ENCODE results near the gene PSMD1.

PSMD1 gene

DNA sequence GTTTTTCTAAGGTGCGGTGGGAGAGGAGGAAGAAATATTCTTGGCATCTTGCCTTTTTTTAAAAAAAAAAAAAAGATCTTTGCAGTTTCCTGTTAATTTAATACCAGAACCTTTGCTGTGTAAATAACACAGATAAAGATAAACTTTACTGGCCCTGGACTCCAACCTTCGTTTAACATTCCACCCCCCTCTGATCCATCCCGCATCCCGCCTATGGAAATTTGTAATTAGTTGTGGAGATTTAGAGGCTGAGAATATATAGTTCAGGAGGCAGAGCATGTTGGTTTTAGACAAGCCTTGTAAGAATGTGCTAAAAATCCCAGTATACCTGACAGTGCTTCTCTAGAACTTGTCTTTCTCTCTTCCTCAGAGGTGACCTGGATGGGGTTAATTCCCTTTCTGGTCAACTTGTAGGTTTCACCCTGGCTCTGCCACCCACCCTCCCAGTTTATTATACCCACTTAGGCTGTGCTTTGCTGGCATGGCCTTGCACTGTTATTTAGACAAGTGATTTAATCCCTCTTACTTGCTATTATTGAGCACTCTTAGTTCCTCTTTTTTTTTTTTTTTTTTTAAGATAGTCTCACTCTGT lies 22.3 kb upstream of the PSMD1 start:
- DNase-seq (ENCODE audit: extremely low read depth in 1 of 2, low read depth in 1 of 2) = no peak

GRCh38 chr2:231036131-231036530 lies 20.5 kb upstream of the PSMD1 start:
- DNase-seq (ENCODE audit: extremely low read depth in 1 of 2, low read depth in 1 of 2) = no peak

- no peak for DNase-seq (ENCODE audit: extremely low read depth in 1 of 2, low read depth in 1 of 2)
Measured at GRCh38 chr2:231036578-231037106, 20.0 kb upstream of the PSMD1 start.

- DNase-seq (ENCODE audit: extremely low read depth in 1 of 2, low read depth in 1 of 2) = no peak
Measured at GRCh38 chr2:231037202-231037730, 19.4 kb upstream of the PSMD1 start, which contains the start of gene C2orf72. Gene C2orf72, plus strand, starts transcription at chr2:231037523. Its CDS starts 43 bp downstream, at chr2:231037566.

DNA sequence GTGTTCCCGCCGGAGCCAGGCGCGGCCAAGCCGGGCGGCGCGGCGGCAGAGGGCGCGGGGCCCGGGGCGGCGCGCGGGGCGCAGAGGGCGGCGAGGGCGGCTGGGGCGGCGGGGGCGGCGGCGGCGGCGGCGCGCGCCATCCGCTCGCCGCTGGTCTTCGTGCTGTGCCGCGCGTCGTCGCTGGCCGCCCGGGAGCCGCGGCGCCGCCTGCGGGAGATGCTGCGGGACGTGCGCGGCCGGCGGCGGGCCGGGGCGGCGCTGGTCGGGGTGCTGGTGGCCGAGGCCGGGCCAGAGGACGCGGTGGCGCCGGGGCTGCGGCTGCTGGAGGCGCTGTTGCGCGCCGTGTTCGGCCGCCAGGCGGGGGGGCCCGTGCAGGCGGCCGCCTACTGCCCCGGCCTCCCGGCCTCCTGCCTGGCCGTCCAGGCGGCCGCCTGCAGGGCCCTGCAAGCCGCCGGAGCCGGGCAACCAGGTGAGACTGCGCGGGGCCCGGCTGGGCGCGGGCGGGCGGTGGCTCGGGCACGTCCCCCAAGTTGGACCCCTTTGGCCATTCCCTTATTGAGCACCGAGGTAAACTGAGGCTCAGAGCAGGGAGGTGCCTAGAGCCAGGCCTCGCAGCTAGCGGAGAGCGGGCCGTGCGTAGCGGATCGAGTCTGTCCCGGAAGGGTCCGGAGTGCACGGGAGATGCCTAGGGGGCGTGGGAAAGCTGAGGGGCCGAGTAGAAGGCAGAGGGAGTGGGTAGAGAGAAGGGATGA lies 18.8 kb upstream of the PSMD1 start:
- no peak for DNase-seq (ENCODE audit: extremely low read depth in 1 of 2, low read depth in 1 of 2)

DNA sequence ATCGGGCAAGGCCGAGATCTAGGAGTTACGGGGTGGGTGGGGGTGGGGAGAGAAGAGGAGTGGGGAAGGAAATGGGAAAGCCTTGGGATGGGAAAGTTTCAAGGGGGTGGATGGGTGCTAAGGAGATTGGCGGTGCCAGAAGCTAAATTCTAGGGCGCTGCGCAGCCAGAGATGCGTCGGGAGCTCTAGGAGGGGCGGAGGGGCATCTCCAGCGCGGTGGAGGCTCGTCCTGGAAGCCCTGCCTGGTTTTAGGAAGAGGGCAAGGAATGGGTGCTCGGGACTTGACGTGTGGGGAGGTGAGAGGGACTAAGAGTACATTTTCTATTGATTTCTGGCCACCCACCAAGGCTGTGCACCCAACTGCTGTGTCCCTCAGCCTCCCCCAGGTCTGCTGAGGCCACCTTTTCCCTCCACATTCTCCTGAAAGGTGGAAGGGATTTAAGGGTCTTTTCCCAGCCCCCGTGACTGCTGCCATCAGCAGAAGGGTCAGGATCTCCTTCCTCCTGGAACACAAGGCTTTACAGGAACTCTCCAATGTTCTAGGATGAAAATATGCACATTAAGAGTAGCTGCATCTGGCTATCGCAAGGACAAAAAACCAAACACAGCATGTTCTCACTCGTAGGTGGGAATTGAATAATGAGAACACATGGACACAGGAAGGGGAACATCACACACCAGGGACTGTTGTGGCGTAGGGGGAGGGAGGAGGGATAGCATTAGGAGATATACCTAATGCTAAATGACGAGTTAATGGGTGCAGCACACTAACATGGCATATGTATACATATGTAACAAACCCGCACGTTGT lies 18.0 kb upstream of the PSMD1 start:
- no peak for DNase-seq (ENCODE audit: extremely low read depth in 1 of 2, low read depth in 1 of 2)

- DNase-seq (ENCODE audit: extremely low read depth in 1 of 2, low read depth in 1 of 2) = no peak
Measured at GRCh38 chr2:231039294-231039664, 17.4 kb upstream of the PSMD1 start.

- no peak for DNase-seq (ENCODE audit: extremely low read depth in 1 of 2, low read depth in 1 of 2)
Measured at GRCh38 chr2:231039821-231040364, 16.8 kb upstream of the PSMD1 start.

DNA sequence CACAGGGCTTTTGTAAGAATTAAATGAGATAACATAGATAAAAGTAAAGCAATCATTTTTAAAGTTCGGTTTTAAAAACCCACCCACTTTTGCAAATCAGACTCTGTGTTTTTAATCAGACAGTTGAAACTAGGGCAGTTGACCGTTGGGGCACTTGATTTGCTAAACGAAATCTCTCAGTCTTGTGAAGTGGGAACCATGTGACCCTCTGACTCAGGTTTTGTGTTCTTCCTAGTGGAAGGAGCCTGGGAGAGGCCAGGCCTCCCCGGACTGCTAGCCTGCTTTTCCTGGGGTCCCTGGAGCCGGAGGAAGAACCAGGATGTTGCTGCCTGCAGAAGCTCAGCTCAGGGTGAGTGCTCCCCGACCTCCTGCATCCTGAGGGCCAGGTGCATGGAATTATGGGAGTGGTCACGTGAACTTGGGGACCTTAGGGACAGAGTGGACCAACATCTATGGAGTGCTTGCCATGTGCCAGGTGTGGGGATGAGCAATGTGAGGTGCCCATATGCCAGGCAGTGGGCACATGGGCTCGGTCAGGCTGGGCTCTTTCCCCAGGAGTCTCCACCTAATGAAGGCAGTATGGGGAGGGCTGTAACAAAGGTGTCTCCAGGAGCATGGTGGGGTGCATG lies 15.5 kb upstream of the PSMD1 start:
- no peak for DNase-seq (ENCODE audit: extremely low read depth in 1 of 2, low read depth in 1 of 2)

DNA sequence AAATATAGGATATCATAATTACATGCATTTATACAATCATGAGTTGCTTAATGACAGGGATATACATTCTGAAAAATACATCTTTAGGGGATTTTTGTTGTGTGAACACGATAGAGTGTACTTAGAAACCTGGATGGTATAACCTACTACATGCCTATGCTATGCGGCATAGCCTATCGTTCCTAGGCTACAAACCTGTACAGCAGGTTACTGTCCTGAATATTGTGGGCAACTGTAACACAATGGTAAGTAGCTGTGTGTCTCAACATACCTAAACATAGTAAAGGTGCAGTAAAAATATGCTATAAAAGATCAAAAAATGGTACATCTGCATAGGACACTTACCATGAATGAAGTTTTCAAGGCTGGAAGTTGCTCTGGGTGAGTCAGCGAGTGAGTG lies 12.9 kb upstream of the PSMD1 start:
- DNase-seq (ENCODE audit: extremely low read depth in 1 of 2, low read depth in 1 of 2) = no peak

- no peak for DNase-seq (ENCODE audit: extremely low read depth in 1 of 2, low read depth in 1 of 2)
Measured at GRCh38 chr2:231046916-231047273, 9.8 kb upstream of the PSMD1 start.

DNA sequence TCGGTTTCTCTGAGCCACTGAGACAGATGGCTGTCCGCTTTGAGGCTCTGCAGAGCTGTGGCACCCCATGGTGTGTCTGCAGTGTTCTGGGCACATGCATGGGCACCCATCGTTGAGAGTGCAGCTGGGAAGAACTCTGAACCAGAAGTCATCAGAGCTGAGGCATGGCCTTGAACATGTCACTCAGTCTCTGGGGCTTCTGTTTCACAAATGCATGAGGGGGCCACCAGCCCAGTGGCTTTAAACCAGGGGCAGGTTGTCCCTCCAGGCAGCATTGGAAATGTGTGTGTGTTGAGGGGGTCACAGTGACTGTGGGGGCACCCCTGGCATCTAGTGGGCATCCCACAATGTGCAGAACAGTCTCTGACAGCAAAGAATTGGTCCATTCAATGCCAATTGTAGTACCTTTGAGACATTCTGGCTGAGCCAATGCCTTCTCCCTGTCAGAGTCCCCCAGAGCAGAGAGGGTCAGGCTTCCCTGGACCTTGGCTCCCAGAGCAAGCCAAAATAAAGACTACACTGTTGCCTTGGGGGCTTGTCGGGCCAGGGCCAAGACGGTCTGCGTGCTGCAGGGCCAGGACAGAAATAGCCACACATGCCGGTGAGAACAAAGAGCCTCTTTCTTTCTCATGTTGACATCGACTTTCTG lies 9.3 kb upstream of the PSMD1 start:
- no peak for DNase-seq (ENCODE audit: extremely low read depth in 1 of 2, low read depth in 1 of 2)

DNA sequence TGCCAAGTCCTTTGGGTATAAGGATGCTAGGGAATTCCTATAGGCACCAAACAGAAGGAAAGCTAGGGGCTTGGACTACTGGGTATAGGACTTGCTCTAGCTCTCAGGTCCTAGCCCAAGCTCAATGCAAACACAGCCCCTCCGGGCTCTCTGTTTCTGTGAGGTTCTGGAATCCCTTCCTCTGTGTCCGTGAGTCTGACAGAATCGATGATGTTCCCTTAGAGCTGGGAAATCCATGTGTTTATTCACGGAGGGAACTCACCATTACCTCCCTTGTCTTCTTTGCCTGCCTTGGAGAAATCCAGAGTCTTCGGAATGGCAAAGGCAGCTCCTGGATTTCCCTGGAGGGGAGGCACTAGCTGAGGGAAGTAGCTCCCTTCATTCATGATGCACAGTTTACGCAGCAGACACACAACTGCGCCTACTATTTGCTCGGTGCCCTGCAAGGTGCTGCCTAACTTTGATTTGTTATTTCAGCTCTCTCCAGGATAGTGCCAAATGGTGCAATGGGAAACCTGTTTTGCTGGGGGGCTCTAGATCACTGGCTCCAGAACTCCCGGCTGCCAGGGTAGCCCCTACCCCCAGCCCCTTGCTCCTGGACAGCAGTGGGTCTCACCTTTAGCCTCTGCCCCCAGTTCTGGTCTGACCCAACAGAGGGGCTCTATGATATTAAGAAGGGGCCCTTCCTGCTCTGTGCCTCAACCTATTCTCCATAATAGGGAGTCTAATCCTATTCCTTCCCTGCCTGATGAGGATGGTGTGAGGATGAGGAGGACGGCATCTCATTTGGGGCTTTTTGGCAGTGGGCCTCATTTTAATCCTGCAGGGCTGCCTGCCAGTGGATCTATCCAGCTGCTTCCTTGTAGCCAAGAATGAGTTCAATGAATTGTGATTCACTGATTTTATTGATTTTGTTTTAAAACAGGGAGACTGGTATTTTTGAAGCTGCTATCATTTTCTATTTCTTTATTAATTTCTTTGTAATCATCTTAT lies 8.4 kb upstream of the PSMD1 start:
- DNase-seq (ENCODE audit: extremely low read depth in 1 of 2, low read depth in 1 of 2) = no peak

DNA sequence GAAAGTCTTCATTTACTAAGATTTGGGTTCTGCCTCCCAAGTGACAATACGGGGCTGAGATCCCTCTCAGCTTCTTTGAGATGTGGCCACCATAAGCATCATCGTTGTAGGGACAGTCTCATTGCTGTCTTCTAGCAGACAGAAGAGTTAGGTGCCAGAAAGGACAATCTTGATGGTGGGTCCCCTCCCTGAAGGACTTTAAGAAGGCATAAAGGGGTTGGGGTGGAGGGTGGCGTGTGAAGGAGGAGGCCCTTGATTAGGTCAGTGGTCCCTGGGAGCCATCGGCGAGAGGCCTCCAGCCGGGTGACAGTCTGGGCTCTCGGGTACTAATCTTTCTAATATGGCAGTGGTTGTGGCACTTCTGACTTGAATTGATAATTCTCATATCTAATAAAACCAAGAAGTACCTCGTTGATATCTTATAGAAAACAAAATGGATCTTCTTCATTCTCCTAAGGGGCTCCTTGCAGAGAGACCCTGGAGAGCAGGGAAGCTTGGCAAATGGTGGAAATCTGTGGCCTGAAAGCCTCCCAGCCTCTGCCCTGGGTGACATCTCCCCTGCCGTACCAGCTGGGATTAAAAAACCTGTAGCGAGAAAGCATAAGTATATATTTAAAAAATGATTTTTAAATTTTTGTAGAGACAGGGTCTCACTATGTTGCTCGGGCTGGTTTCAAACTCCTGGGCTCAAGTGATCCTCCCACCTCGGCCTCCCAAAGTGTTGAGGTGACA lies 7.2 kb upstream of the PSMD1 start:
- no peak for DNase-seq (ENCODE audit: extremely low read depth in 1 of 2, low read depth in 1 of 2)

DNA sequence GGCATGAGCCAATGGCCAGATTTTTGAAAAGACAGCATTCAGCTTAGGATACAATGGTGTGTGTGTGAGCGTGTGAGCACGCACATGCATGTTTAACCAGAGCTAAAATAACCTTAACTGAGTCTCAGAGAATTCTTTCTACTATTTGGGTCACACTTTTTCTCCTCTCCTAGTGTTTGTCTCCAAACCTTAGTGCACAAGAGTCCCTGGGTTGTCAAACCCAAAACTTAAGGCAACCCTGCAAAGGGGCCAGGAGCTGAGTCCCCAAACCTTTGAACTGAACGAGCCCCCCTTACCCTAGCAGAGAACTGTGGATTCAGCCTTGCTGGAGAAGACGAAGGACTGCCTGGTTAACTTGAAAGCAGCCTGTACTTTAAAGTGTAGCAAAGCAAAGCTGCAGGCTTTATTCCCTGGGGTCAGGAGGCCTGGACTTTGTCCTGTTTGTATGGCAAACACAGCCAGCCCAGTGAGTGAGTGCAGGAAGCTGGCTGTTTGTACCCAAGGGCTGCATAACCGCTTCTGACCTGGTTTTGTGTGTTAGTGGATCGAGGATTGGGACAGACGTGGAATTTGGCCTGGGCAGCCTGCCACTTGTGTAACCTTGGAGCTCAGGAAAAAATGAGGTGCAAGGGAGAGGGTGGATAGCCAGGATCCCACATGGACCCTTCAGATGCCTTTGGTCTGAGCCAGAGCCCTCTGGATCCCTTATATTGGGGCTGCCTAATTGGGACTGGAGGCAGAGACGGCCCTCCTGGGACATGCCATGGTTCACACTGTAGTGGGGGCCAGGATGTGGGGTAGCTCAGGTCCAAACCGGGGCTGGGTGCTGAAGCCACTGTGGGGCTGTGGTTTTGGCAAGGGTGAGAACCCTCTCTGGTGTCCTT lies 6.4 kb upstream of the PSMD1 start:
- DNase-seq (ENCODE audit: extremely low read depth in 1 of 2, low read depth in 1 of 2) = no peak

DNA sequence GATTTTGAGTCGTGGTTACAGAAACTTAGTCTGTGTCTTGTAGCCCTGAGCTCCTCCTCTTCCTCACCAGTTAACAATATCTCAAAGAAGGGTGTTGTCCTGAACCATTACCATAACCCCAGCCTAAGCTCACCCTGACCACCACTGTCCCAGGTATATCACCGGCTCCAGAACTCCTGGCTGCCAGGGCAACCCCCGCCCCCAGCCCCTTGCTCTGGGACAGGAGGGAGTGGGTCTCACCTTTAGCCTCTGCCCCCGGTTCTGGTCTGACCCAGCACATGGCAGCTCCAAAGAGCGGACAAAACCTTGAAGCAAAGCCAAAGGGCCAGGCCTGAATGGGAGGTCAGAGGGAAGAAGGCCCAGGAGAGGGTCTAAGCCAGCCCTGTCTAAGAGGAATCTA lies 5.6 kb upstream of the PSMD1 start:
- DNase-seq (ENCODE audit: extremely low read depth in 1 of 2, low read depth in 1 of 2) = no peak
